ENCODE measurements around the gene SMARCD2. TPM values are rescaled to one million over a fixed set of nuclear protein-coding genes. Genes with fewer than 3 reads are reported as not detected.

Gene SMARCD2
- polyA plus RNA-seq, 1 experiment = 80.0 TPM

DNA sequence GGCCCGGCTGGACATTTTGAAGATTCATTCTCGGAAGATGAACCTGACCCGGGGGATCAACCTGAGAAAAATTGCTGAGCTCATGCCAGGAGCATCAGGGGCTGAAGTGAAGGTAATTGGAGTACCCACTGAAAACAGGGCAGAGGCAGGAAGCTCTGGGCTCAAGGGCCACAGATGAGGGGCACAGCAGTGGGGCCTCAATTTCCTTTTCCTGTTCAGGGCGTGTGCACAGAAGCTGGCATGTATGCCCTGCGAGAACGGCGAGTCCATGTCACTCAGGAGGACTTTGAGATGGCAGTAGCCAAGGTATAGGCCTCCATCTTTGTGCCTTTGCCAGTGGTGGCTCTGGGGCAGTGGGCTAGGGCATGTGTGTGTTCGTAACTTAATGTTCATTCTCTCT lies 11.0 kb downstream of the SMARCD2 start:
- H3K36me3 ChIP-seq (ENCODE audit: control insufficient read depth, insufficient read depth, low read length) = peaks cover 57% of the 10 kb centered on the region
- no peaks in the 10 kb centered on the region for H3K27me3 ChIP-seq (ENCODE audit: control insufficient read depth, insufficient read depth, low read length)
- no peak for DNase-seq (ENCODE audit: low read depth)
- ChIA-PET CTCF (no interaction called here), POLR2A (no interaction called here)
- TF ChIP-seq, protein P1, sequence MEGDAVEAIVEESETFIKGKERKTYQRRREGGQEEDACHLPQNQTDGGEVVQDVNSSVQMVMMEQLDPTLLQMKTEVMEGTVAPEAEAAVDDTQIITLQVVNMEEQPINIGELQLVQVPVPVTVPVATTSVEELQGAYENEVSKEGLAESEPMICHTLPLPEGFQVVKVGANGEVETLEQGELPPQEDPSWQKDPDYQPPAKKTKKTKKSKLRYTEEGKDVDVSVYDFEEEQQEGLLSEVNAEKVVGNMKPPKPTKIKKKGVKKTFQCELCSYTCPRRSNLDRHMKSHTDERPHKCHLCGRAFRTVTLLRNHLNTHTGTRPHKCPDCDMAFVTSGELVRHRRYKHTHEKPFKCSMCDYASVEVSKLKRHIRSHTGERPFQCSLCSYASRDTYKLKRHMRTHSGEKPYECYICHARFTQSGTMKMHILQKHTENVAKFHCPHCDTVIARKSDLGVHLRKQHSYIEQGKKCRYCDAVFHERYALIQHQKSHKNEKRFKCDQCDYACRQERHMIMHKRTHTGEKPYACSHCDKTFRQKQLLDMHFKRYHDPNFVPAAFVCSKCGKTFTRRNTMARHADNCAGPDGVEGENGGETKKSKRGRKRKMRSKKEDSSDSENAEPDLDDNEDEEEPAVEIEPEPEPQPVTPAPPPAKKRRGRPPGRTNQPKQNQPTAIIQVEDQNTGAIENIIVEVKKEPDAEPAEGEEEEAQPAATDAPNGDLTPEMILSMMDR (IDR thresholded peaks at IDR 0.05; ENCODE audit: insufficient read depth, low read depth, low read length) = no peak
- no peak overlapping the region for H3K4me3 ChIP-seq (ENCODE audit: low read depth, low read length)

DNA sequence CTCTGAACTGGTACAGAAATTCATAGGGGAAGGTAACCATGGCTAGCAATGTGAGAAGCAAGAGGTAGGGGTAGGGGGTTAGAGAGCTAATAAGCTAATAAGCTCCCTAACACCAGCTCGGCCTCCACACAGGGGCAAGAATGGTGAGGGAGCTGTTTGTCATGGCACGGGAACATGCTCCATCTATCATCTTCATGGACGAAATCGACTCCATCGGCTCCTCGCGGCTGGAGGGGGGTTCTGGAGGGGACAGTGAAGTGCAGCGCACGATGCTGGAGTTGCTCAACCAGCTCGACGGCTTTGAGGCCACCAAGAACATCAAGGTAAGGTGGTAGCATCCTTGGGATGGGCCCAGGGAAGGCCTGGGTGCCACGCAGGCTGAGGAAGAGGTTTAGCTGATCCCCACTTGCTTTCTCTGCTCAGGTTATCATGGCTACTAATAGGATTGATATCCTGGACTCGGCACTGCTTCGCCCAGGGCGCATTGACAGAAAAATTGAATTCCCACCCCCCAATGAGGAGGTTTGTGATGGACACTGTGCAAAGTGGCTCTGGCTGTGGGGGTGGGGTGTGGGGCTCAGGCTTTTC lies 11.5 kb downstream of the SMARCD2 start:
- ChIA-PET POLR2A (no interaction called here), CTCF (interaction anchor here (1.9 kb wide), 1 partner anchor 8 kb away, joined by 8 read pairs; no protein-coding TSS in a partner anchor)
- H3K4me3 ChIP-seq (ENCODE audit: low read depth, low read length) = no peak overlapping the region
- DNase-seq (ENCODE audit: low read depth) = no peak
- H3K27me3 ChIP-seq (ENCODE audit: control insufficient read depth, insufficient read depth, low read length) = no peaks in the 10 kb centered on the region
- peaks cover 56% of the 10 kb centered on the region for H3K36me3 ChIP-seq (ENCODE audit: control insufficient read depth, insufficient read depth, low read length)
- TF ChIP-seq, protein P1 (IDR thresholded peaks at IDR 0.05; ENCODE audit: insufficient read depth, low read depth, low read length) = no peak

DNA sequence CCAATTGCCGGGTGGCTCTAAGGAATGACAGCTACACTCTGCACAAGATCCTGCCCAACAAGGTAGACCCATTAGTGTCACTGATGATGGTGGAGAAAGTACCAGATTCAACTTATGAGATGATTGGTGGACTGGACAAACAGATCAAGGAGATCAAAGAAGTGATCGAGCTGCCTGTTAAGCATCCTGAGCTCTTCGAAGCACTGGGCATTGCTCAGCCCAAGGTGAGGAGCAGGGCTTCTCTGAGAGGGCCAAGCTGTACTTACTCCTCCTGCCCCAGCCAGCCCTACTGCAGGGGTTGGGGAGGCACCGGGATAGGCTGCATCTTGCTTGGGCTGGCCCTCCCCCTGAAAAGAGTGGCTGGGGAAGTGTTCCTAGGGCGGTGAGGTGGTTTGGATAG lies 12.2 kb downstream of the SMARCD2 start:
- DNase-seq (ENCODE audit: low read depth) = no peak
- Histone ChIP-seq H3K4me3 (ENCODE audit: low read depth, low read length) (no peak overlapping the region), H3K27me3 (ENCODE audit: control insufficient read depth, insufficient read depth, low read length) (no peaks in the 10 kb centered on the region), H3K36me3 (ENCODE audit: control insufficient read depth, insufficient read depth, low read length) (peaks cover 55% of the 10 kb centered on the region)
- TF ChIP-seq, protein P1 (IDR thresholded peaks at IDR 0.05; ENCODE audit: insufficient read depth, low read depth, low read length) = no peak
- ChIA-PET CTCF (interaction anchor here (1.9 to 2.8 kb wide), 2 partner anchors 8 to 56 kb away, joined by 8 to 9 read pairs; partner anchors contain the start of genes CCDC47 and DDX42), POLR2A (no interaction called here)

DNA sequence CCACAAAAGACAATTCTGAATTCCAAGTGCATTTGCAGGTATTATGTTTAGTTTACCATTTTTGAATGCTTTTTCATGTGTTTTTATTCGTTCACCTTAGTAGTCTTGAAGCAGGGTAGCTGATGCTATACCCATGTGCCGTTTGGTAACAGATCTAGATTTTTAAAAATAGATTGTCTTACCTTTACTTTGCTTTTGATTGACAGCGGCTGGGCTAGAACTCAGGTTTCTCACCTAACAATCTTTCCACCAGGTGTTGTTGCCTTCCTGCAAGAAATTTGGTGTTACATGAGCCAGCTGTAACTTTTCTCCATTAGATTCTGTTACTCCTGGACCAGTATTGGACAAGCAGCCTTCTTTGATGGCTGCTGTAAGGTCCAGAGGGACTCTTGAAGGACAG lies 13.5 kb downstream of the SMARCD2 start:
- Histone ChIP-seq H3K27me3 (ENCODE audit: control insufficient read depth, insufficient read depth, low read length) (no peaks in the 10 kb centered on the region), H3K4me3 (ENCODE audit: low read depth, low read length) (no peak overlapping the region), H3K36me3 (ENCODE audit: control insufficient read depth, insufficient read depth, low read length) (peaks cover 57% of the 10 kb centered on the region)
- DNase-seq (ENCODE audit: low read depth) = no peak
- POLR2A ChIA-PET = no interaction called here
- TF ChIP-seq, protein P1 (IDR thresholded peaks at IDR 0.05; ENCODE audit: insufficient read depth, low read depth, low read length) = no peak
- CTCF ChIA-PET = interaction anchor here (0.6 to 2.8 kb wide), 3 partner anchors 10 to 121 kb away, joined by 3 to 9 read pairs (median 8); partner anchors contain the start of genes CCDC47 and DDX42

DNA sequence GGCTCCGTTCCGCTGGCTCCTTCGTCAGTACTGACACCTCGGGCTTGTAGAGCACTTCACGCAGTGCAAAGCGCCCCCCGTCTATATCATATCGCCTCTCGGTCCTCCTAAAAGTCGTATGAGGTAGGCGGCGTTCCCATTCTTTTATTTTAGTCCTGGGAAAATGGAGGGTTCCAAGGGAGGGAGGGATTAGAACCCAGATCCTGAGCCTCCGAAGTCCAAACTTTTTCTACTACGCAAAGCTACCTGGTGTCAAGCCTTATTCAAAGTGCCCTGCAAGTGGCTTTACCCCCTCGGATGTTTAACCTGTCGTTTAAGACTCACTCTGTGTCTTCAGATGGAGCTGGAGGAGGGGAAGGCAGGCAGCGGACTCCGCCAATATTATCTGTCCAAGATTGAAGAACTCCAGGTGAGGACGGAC lies 14.7 kb downstream of the SMARCD2 start:
- H3K36me3 ChIP-seq (ENCODE audit: control insufficient read depth, insufficient read depth, low read length) = peaks cover 50% of the 10 kb centered on the region
- no peak for DNase-seq (ENCODE audit: low read depth)
- no peaks in the 10 kb centered on the region for H3K27me3 ChIP-seq (ENCODE audit: control insufficient read depth, insufficient read depth, low read length)
- TF ChIP-seq, protein P1 (IDR thresholded peaks at IDR 0.05; ENCODE audit: insufficient read depth, low read depth, low read length) = no peak
- CTCF ChIA-PET = interaction anchor here (1.1 to 2.8 kb wide), 2 partner anchors 10 to 53 kb away, joined by 9 to 11 read pairs; partner anchors contain the start of genes CCDC47 and DDX42
- POLR2A ChIA-PET = interaction anchor here (0.6 kb wide), 2 partner anchors 11 to 16 kb away, joined by 6 read pairs; no protein-coding TSS in a partner anchor
- peak overlapping the region; percentile 59 for H3K4me3 ChIP-seq (ENCODE audit: low read depth, low read length)

All from BJ (cell line).